Tibial artery (tissue), 4 donors: ENCODE data around the gene ALDH1B1.
A peak's percentile ranks its signal among the peaks of the same experiment; 100 is the strongest.

Experiments used
- DNase-seq, 2 donors: peaks; one replicate each; pipeline ENCODE4 v3.0.0-alpha.2; 2019
- H3K27ac ChIP-seq, 2 donors: fragments of 200-600 bp; sonication (generic) in 1 of 2; 1 replicate in 1 of 2; 2 replicates in 1 of 2; pipeline ENCODE4 v1.5.1; 2018 to 2019; ENCODE audit warnings: mild to moderate bottlenecking in 1 of 2
- H3K27me3 ChIP-seq, 2 donors: fragments of 200-600 bp; sonication (generic) in 1 of 2; one replicate each; pipeline versions ENCODE4 v1.5.1 to v1.6.0; 2016 to 2019
- H3K36me3 ChIP-seq, 3 donors: fragments of 200-600 bp; sonication (generic) in 2 of 3; one replicate each; pipeline ENCODE4 v1.5.1; 2016 to 2019; ENCODE audit warnings: mild to moderate bottlenecking in 2 of 3
- H3K4me1 ChIP-seq, 4 donors: fragments of 200-600 bp; sonication (generic) in 2 of 4; 1 replicate in 3 of 4; 2 replicates in 1 of 4; pipeline ENCODE4 v1.5.1; 2016 to 2019
- H3K4me3 ChIP-seq, 2 donors: fragments of 200-600 bp; sonication (generic) in 1 of 2; 1 replicate in 1 of 2; 2 replicates in 1 of 2; pipeline ENCODE4 v1.5.1; 2018 to 2019; ENCODE audit warnings: mild to moderate bottlenecking in 2 of 2
- H3K9me3 ChIP-seq, 3 donors: fragments of 200-600 bp; sonication (generic) in 1 of 3; one replicate each; pipeline ENCODE4 v1.5.1; 2016 to 2019
- CTCF ChIP-seq, 2 experiments: fragments of 200-600 bp in 1 of 2; fragments of 450-650 bp in 1 of 2; IDR thresholded peaks; one replicate each; pipeline ENCODE4 v1.5.1; 2017 to 2019; ENCODE audit warnings: antibody characterized with exemption in 2 of 2, mild to moderate bottlenecking in 1 of 2, moderate library complexity in 1 of 2
- intact Hi-C: fragments of 100-400 bp; cut with DNase I; formaldehyde crosslinking; loops from one replicate; pipeline ENCODE4 v1.15.0; 2023; ENCODE audit warnings: low total_unique reads

The ALDH1B1 gene

GRCh38 chr9:38388283-38389223, 3.9 kb upstream of the ALDH1B1 start:
- peak; percentile 43 to 83 for DNase-seq

GRCh38 chr9:38389313-38389712, 3.2 kb upstream of the ALDH1B1 start:
- H3K27me3 ChIP-seq, result no peaks in the 10 kb centered on the region
- peak overlapping the region; percentile 91 to 97 for H3K27ac ChIP-seq
- H3K4me3 ChIP-seq, result no peak overlapping the region
- H3K4me1 ChIP-seq, result peaks cover 0 to 94% (median 55%) of the 10 kb centered on the region in 4 donors
- no peaks in the 10 kb centered on the region for H3K9me3 ChIP-seq
- H3K36me3 ChIP-seq, result no peaks in the 10 kb centered on the region
- intact Hi-C loops, result no loop called here
- TF ChIP-seq CTCF (IDR thresholded peaks at IDR 0.05), result no peak
- DNase-seq, result peak in 1 of 2 donors; percentile 16

More at GRCh38 chr9:38388283-38389223, 3.9 kb upstream of the ALDH1B1 start:
- Histone ChIP-seq H3K36me3 (no peaks in the 10 kb centered on the region), H3K27me3 (no peaks in the 10 kb centered on the region), H3K4me1 (peaks cover 0 to 94% (median 56%) of the 10 kb centered on the region in 4 donors), H3K27ac (peak overlapping the region; percentile 91 to 97), H3K9me3 (no peaks in the 10 kb centered on the region), H3K4me3 (no peak overlapping the region)
- TF ChIP-seq CTCF (IDR thresholded peaks at IDR 0.05), result no peak
- intact Hi-C loops, result no loop called here

- intact Hi-C loops, result no loop called here
- Histone ChIP-seq H3K4me1 (peaks cover 0 to 94% (median 59%) of the 10 kb centered on the region in 4 donors), H3K4me3 (no peak overlapping the region), H3K36me3 (peaks cover 0 to 9% (median 6%) of the 10 kb centered on the region in 3 donors), H3K9me3 (no peaks in the 10 kb centered on the region), H3K27me3 (no peaks in the 10 kb centered on the region), H3K27ac (peak overlapping the region; percentile 91 to 97)
- TF ChIP-seq CTCF (IDR thresholded peaks at IDR 0.05), result no peak
- no peak for DNase-seq
Measured at GRCh38 chr9:38390442-38390841, 2.1 kb upstream of the ALDH1B1 start.

GRCh38 chr9:38390851-38391250, 1.7 kb upstream of the ALDH1B1 start:
- Histone ChIP-seq H3K27ac (peak overlapping the region; percentile 91 to 97), H3K4me1 (peaks cover 0 to 94% (median 59%) of the 10 kb centered on the region in 4 donors), H3K27me3 (no peaks in the 10 kb centered on the region), H3K9me3 (no peaks in the 10 kb centered on the region), H3K36me3 (peaks cover 4 to 13% (median 11%) of the 10 kb centered on the region in 3 donors), H3K4me3 (no peak overlapping the region)
- intact Hi-C loops, result no loop called here
- no peak for TF ChIP-seq CTCF (IDR thresholded peaks at IDR 0.05)
- DNase-seq, result no peak

GRCh38 chr9:38391278-38392118, 1.0 kb upstream of the ALDH1B1 start:
- Histone ChIP-seq H3K4me3 (peak overlapping the region in 1 of 2 donors; percentile 93), H3K36me3 (peaks cover 11 to 20% (median 17%) of the 10 kb centered on the region in 3 donors), H3K27me3 (no peaks in the 10 kb centered on the region), H3K9me3 (no peaks in the 10 kb centered on the region), H3K27ac (peak overlapping the region; percentile 91 to 97), H3K4me1 (peaks cover 0 to 94% (median 62%) of the 10 kb centered on the region in 4 donors)
- intact Hi-C loops, result no loop called here
- no peak for DNase-seq
- TF ChIP-seq CTCF (IDR thresholded peaks at IDR 0.05), result no peak
